Activated effector memory CD4-positive, alpha-beta T cell treated with anti-CD3 and anti-CD28 coated beads, Interleukin-2, amount 50 U/mL, for 16 hours (primary cell): ENCODE data around the gene SYNDIG1.

Experiments
- DNase-seq: peaks from one replicate; pipeline ENCODE4 v3.0.0-alpha.2; 2020

SYNDIG1 gene

DNA sequence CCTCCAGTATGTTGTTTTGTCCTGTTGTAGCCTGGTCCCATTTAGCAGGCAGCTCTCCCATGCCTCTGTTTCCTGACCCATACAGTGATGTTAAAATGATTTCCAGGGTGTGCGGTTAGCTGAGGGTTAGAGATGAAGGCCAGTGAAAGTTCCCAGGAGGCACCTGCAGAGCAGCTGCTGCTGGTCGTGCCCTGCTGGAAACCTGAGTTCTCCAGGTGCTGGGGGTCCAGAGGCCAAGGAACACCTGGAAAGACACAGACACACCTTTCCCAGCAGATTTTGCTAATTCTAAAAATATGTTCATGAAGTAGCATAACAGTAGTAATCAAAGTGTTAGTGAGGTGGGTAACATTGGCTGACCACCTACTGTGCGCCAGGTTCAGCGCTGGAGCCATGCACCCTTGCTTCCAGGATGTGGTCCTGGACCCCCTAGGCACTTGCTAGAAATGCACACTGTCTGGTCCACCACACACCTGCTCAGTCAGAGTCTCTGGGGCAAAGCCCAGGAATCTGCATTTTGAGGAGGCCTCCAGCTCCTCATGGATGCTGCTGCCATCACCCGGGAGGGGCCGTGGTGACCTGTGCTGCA, 118.7 kb downstream of the SYNDIG1 start:
- DNase-seq: no peak

DNA sequence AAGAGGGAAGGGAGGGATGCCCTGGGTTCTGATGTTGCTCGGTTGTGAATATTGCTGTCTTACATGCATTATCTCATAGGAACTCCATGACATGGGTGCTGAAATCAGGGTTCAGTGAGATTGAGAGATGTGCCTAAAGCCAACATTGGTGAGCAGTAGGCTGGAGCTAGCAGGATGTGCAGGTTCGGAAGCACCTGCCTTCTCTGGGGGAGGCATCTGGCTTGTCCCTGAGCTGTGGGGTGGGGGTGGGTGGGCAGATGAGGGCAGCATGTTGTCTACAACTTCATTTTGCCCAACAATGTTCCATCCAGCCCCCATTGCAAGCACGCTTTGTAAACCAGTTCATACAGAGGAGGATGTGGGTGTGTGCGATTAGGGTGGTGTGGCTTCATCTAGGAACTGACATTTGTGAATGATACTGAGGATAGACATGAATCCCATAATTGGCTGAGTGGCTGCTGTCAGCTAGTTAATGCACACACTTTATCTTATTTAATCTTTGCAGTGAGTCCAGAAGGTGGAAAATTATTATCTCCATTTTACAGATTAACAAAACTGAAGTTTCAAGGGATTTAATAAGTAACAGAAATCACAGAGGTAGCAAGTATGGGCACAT, 119.4 kb downstream of the SYNDIG1 start:
- DNase-seq: no peak

DNA sequence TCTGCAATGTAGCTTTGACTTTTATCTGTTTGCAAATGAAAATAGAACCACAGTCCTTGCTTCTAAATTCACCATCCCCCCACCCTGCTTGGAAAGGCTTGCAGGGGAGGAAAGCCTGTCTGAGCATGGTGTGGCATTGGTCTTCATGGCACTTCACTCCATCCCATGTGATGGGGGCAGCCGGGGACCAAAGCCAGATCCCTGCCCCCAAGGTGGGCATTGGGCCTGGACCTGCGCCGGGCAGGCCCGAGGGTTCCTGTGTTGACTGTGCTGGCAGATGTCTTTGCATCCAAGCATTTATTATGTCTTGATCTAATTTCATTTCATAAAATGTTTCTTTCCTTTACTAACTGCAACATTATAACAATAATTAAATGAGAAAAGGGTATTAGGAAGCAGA, 120.0 kb downstream of the SYNDIG1 start:
- DNase-seq: no peak

DNA sequence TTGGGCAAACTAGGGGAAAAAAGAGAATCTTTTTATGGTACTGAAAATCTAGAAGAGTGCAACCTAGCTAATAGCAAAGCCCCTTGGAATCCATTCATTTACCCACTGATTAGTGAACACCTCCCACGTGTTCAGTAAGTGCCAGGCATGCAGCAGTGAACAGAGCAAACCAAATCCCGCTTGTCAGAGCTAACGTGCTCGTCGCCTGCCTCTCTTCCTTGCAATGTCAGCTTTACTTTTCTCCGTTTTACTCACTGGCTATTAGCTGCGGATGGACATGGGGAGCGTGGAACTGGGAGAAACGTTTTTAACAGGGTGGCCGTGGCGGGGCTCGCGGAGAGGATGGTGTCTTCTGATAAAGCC, 120.4 kb downstream of the SYNDIG1 start:
- DNase-seq: no peak

DNA sequence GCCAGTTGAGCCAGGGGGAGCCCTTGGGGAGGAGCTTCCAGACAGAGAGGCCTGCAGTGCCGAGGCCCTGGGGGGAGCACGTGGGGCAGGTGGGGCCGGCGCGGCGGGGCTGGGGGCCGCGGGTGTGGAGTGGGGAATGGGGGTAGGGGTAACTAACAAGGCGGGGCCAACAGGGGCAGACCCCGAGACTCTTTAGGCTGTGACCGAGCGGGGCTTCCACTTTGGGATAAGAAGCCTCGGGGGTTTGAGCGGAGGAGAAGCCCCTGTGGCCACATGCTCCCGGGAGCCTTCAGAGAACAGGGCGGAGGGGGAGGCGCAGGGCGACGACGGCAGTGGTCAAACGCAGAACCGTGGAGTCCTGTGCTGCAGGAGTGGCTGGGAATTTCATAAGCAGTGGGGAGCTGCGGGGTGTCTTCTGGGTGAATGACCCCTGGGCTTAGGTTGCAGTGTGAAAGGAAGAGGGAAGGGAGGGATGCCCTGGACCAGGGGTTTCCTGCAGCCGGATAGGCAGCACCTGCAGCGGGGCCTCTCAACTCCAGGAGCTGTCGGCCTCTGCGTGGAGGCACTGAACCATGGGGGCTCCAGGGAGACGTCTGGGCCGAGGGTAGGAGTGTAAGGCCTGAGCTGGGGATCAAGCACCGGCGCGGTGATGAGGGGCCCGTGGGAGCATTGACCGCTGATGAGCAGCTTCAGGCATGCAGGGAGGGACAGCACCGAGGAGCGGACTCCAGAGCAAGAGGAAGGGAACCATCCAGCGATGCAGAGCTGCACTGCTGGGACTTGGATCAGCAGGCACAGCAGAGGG, 121.0 kb downstream of the SYNDIG1 start:
- no peak for DNase-seq

DNA sequence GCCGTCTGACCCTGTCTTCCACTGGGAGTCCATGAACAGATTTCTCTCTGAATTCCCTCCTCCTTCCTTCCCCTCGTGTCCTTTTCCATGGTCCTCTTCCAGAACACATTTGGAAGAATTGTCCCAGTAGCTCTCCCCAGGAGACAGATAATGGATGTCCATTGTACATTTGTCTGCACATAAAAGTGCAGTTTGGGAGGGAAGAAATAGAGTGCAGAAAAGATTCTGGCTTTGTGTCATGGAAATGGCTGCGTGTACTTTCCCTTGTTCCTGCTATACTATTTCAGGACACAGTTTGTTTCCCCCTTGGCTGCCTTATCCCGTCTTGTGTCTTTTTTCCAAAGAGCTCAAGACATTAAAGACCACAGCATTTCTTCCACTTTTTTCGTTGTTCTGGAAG, 127.6 kb downstream of the SYNDIG1 start:
- DNase-seq: no peak

DNA sequence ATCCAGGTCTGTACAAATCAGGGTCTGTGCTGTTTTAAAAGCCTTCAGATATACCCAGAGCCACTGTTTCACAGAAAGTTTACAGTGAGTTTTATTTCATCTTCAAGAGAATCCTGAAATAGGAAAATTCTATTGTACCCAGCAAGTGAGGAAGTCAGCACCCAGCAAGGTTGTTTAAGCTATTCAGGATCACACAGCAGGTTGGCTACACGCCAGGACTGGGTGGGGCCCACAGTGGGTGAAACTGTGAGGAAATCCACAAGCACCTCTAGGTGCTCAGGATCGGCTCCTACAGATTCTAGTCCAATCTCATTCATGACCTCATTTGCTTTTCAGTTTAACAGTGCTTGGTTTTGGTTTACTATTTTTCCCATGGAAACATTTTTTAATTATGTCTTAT, 128.9 kb downstream of the SYNDIG1 start:
- DNase-seq: no peak

DNA sequence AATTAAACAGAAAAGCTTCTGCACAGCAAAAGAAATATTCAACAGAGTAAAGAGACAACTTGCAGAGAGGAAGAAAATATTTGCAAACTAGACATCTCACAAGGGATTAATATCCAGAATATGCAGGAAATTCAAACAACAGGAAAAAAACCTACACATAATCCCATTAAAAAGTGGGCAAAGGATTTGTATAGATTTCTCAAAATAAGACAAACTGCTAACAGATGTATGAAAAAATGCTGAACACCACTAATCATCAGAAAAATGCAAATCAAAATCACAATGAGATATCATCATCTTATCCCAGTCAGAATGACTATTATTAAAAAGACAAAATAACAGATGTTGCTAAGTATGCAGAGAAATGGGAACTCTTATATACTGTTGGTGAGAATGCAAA, 129.6 kb downstream of the SYNDIG1 start:
- no peak for DNase-seq

DNA sequence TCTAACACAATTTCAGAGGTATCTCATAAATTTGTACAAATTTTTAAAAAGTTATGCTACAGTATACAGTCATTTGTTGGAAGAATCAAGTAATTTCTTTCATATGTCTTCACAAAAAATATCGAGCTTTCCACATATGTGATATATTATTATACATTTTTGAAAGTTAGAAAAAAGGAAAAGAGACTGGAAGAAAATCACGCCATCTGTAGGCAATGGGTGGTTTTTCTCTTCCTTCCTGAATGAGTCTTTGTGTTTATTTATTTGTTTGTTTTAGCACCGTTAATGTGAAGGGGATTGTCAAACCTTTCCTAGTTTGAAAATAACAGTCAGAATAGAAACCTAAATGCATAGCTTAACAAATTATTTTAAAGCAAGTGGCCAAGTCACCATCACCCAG, 130.6 kb downstream of the SYNDIG1 start:
- no peak for DNase-seq

DNA sequence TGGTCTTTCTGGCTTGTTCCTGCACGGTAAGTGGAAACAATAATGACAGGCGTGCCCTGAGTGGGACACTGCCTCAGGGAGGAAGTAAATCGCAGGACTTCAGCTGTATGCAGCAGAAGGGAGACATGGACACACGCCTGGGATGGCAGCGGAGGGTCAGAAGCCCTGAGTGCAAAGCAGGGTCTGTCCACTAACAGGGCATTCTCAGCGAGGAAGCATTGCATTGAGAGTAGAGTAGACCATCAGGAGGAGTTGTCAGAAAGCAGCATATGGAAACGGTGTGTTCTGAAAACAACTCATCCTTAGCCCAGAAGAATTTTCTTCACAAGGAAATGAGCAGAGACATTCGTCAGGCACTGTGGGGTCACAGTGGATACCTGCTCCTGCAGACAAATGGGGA, 134.0 kb downstream of the SYNDIG1 start:
- DNase-seq: no peak

DNA sequence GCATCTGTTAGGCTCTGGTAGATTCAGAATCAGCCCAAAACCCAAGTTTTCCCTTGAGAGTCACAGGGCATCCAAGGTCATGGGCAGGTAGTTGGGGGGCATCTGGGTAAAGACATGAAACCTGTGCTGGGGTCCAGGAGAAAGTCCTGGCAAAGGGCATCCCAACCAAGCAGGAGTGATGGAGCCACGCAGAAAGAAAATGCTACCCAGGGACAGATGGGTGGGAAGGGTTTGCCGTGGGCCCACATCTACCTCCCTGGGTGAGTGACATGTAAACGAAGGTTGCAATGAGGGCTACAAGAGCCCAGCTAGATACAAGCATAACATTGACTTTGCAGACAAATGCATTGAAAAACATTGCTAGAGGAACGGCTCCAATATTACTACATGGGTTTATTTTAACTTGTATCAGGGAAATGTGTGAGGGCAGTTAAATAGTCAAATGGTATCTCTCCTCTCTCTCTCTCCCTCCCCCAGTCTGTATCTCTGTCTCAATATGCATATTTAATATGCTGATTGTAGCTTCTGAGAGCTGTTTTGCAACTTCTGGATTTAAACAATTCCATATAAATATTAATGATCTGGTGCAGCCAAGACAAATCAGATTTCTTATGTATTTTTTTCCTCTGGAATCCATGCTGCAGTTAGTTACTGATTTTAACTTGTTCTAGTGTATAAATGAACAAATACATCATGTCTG, 135.7 kb downstream of the SYNDIG1 start:
- DNase-seq: no peak

DNA sequence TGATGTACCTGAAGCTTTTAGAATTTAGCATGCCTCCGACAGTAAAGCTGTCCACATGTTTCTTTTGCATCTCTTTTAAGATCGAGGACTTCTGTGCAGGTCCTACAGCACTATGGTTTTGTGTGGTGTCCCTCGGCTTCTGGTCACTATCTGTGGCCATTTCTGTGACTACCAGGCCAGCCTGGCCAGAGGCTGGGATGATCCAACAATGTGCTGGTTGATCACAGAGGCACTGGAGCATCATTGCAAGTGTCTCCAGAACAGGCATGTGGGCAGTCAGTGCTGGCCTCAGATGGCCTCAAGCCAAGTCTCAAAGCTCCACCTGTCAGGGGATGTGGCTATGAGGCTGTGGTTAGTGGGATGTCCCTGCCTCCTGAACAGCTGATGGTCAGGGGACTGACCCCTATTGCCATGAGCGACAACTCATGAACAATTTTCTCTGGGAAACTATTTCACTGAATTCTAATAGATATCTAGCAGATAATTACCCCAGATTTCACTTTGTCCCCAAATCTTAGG, 136.6 kb downstream of the SYNDIG1 start:
- no peak for DNase-seq

DNA sequence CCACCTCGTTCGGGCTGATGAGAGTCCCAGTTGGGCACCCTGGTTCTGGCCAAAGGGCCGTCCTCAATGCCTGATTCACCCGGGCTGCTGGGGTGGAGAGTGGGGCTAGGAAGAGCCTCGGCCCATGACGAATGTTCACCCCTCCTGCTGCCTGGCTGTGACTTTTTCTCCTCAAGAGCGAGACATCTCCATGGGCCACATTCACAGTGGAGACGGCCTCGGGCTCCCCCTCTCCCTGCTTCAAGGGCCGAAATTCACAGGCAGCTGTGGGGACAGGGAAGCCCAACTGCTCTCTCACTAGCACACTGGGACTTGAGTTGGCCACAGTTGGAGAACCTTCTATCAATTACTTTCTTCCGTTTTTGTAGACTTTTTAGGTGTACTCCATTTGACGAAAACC, 138.0 kb downstream of the SYNDIG1 start:
- no peak for DNase-seq

DNA sequence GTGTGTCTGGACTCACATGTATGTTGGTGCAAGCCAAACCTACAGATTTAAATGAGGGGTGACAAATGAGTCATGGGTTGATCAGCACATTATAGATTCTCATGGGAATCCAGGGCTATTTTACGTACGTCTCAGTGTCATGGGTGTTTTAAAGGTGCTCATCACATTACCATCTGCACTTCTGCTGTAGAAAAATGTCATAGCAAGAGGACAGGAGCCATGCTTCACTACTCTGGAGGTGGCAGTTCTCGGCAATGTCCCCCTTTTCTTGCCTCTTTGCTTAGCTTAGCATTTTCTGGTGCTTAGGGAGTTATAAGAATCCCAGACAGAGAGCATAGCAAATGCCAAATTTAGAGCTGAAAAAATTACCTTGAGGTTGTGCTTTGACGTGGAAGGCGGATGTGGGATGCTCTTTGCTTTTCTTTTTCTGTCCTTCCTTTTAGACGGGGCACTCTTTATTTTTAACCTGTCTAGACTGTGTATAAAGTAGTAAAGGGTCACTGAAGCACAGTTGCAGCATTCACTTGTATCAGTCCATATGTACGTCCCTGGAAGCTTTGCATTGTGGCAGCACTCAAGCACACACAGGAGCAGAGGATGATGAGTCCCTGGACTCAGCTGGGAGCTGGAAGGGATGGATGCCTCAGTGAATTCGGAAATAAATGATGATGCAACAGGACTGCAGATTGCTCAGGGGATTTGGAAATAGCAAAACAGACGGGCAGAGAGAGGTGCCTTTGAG, 139.7 kb downstream of the SYNDIG1 start:
- no peak for DNase-seq

DNA sequence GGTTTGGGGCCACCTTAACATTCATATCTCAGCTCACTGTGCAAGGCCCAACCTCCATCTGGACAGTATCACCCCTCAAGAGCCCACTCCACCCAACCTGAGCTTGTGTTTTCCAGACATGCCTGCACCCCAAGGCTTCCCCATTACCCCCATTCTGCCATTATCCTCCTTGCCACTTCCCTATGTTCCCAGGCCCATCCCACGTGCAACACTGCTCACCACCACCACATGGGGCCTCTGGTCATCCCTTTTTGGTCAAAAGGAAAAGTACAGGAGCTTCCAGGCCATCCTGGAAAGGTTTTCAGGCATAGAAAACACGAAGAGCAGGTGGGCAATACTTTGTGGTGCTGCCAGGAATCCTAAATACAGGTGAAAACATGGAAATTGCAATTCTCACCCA, 140.3 kb downstream of the SYNDIG1 start:
- DNase-seq: no peak

DNA sequence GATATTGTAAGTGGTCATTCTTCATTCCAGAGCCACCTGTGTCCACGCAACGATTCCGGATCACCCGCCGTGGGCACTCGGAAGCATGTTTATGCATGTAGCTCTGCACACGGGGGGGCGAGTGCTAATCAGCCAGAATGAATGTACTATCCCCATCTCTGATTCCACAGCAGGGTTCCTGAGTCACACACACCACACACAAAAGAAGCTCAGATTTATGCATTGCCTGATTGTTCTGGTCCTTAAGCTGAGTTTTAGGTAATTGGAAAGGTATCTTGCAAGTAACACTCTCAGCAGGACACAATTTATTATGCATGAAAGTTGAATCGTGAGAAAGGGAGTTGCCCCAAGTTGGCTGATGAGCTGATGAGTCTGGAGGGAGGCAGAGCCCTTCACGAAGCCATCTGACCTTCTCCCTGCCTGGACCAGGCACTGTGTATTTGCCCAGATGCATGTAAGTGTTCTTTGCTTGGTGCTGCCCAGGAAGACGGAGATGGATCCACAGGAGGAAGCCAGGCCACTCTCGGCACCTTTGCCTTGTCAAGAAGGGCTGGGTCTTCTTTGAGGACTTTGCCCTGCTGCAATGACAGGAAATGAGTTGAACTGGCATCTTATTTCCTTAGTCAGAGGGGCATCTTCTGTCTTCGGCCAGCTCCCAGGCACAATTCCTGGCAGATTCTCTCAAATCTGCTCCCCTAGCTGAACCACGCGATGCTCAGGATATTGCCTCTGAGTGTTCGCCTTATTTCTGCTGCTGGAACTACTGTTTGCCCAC, 141.1 kb downstream of the SYNDIG1 start:
- DNase-seq: no peak

DNA sequence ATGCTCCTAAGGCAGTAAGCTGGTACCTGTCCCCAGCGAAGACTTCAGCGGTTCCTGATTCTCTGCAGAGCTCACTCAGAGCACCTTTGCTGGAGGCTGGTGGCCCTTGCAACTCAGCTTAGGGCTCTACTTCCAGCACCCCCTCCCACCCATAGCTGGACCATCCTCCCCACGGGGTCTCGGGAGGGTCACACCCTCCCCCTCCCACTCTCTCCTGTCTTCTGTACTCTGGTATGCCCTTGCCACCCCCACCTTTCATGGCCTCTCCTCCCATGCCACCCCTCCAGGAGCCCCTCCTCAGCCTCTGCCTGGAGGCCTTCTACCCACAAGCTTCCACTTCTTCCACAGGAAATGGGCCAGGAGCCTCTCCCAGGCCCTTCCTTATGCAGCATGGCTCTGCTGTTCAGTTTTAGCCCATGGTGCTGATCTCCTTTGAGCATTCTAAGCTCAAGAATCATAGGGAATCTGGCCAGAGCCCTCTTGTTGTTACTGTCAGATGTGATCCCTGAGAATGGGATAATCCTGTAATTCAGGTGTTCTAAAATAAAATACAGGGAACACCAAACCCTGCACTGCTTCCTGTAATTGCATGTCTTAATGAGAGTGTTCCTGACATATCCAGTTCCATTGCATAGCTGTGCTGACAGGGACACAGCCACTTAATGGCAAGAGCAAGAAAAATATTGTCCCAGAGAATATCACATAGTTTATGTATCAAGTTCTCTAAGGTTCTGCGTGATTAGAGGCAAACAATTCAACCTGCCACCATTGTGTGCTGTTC, 142.1 kb downstream of the SYNDIG1 start:
- no peak for DNase-seq

DNA sequence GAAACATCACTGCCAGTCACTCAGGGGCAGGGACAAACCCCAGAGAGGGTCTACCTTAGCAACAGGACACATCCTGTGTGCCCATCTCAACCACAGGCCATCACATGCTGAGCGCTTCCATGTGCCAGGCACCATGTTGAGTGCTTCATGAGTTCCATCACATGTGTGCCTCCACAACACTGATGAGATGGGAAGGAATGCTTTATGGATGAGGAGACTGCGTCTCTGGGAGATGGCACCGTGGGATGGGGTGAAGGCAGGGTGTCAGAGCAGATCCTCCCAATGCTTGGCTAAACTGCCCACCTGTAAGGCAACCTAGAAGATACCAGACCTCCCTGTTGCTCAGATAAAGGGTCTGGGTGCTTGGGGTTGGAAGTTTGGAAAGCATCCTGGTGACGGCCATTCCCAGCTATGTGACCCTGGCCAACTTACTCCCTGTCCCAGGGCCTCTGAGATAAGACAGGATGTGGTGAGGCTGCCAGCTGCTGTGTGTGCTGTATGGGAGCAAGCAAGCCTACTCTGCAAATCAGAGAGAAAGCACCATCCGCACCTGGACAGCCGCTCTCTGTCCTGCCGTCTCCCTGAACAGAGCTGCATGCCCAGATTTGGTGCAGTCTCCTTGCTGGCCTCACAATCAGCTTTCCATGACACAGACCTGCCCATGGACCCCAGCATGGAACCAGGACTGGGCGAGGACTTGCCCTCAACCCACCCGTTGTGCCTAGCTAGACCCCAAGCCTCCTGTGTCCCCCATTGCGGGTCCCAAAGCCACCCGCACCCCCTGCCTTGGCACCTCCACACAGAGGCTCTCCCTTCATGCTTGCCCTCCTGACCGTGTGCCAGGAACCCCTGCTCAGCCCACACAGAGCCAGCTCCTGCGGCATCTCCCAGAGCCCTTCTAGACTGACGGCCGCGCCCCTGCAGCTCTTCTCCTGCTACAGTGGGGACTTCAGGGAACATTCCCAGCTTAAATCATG, 143.7 kb downstream of the SYNDIG1 start:
- no peak for DNase-seq

DNA sequence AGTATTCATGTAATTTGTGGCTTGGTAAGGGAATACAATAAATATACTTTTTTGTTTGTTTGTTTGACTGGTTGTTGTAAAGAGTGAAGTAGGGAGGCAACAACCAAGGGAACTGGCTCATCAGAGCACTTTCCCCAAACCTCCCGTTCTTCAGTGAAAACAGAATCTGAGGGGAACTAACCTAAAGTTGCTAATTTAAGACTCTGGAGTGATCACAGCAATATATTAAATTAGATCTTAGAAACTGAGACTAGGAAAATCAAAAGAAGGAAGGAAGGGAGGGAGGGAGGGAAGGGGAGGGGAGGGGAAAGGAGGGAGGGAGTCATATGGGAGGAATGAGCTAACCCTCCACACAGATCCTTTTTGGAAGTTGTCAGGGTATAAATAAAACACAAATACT, 144.9 kb downstream of the SYNDIG1 start:
- DNase-seq: no peak

DNA sequence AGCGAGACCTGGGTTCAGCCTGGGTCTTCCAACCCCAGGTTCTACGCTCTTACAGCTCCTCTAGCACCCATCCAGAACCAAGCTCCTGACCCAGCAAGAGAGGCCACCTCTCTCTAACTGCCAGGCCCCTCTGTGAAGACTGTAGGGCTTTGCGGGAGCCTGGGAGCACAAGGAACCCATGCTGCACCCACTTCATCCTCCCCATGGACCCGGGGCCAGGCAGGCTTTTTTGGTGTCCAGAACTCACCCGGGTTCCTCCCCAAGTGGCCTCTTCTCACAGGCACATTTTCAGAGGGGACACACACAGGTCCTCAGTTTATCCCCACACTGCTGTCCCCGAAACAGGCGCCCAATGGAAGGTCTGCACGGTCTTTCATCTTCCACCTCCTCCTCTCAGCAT, 145.9 kb downstream of the SYNDIG1 start:
- no peak for DNase-seq
